HEK293 (cell line): Measurements from ENCODE around the gene ZNF646.
A peak's percentile ranks its signal among the peaks of the same experiment; 100 is the strongest.

ENCODE experiments used
- GLI4 ChIP-seq: fragments of 450-650 bp; formaldehyde crosslinking; IDR thresholded peaks from 2 replicates; pipeline ENCODE4 v1.5.1; 2016; ENCODE audit warnings: missing biosample characterization, missing genetic modification characterization
- IKZF3 ChIP-seq: fragments of 450-650 bp; IDR thresholded peaks from 2 replicates; pipeline ENCODE4 v1.5.0; 2018; ENCODE audit warnings: missing biosample characterization, mild to moderate bottlenecking, missing genetic modification characterization, moderate library complexity
- KLF8 ChIP-seq: fragments of 450-650 bp; formaldehyde crosslinking; IDR thresholded peaks from 2 replicates; pipeline ENCODE4 v1.5.1; 2016; ENCODE audit warnings: missing biosample characterization, missing genetic modification characterization
- SALL2 ChIP-seq: fragments of 450-650 bp; formaldehyde crosslinking; IDR thresholded peaks from 2 replicates; pipeline ENCODE4 v1.5.0; 2017; ENCODE audit warnings: missing biosample characterization, mild to moderate bottlenecking, missing genetic modification characterization, borderline replicate concordance
- SCRT1 ChIP-seq: fragments of 450-650 bp; formaldehyde crosslinking; IDR thresholded peaks from 2 replicates; pipeline ENCODE4 v1.5.1; 2016; ENCODE audit warnings: missing biosample characterization, missing genetic modification characterization, borderline replicate concordance
- SP3 ChIP-seq: fragments of 450-650 bp; formaldehyde crosslinking; IDR thresholded peaks from 2 replicates; pipeline ENCODE4 v1.5.1; 2016; ENCODE audit warnings: missing biosample characterization, missing genetic modification characterization
- SP7 ChIP-seq: fragments of 450-650 bp; formaldehyde crosslinking; IDR thresholded peaks from 2 replicates; pipeline ENCODE4 v1.5.1; 2016; ENCODE audit warnings: missing biosample characterization, missing genetic modification characterization
- TSHZ1 ChIP-seq: fragments of 450-650 bp; formaldehyde crosslinking; IDR thresholded peaks from 2 replicates; pipeline ENCODE4 v1.5.1; 2016; ENCODE audit warnings: missing biosample characterization, missing genetic modification characterization, borderline replicate concordance
- ZBTB10 ChIP-seq: fragments of 450-650 bp; formaldehyde crosslinking; IDR thresholded peaks from 2 replicates; pipeline ENCODE4 v1.5.1; 2016; ENCODE audit warnings: missing biosample characterization, missing genetic modification characterization
- ZBTB21 ChIP-seq: fragments of 450-650 bp; formaldehyde crosslinking; IDR thresholded peaks from 2 replicates; pipeline ENCODE4 v1.5.1; 2017; ENCODE audit warnings: missing biosample characterization, missing genetic modification characterization
- ZNF10 ChIP-seq: fragments of 450-650 bp; formaldehyde crosslinking; IDR thresholded peaks from 2 replicates; pipeline ENCODE4 v1.5.1; 2017; ENCODE audit warnings: missing biosample characterization, missing genetic modification characterization
- ZNF114 ChIP-seq: fragments of 450-650 bp; formaldehyde crosslinking; IDR thresholded peaks from 2 replicates; pipeline ENCODE4 v1.5.0; 2017; ENCODE audit warnings: missing biosample characterization, missing genetic modification characterization
- ZNF202 ChIP-seq: fragments of 450-650 bp; formaldehyde crosslinking; IDR thresholded peaks from 2 replicates; pipeline ENCODE4 v1.5.1; 2016; ENCODE audit warnings: missing biosample characterization, missing genetic modification characterization, borderline replicate concordance
- ZNF514 ChIP-seq: fragments of 450-650 bp; formaldehyde crosslinking; IDR thresholded peaks from 2 replicates; pipeline ENCODE4 v1.5.1; 2016; ENCODE audit warnings: missing biosample characterization, missing genetic modification characterization
- ZNF549 ChIP-seq: fragments of 450-650 bp; IDR thresholded peaks from 2 replicates; pipeline ENCODE4 v1.5.1; 2018; ENCODE audit warnings: missing biosample characterization, missing genetic modification characterization, mild to moderate bottlenecking, inconsistent platforms, moderate library complexity
- ZNF560 ChIP-seq: fragments of 450-650 bp; formaldehyde crosslinking; IDR thresholded peaks from 2 replicates; pipeline ENCODE4 v1.5.1; 2017; ENCODE audit warnings: missing biosample characterization, missing genetic modification characterization, borderline replicate concordance
- ZNF585B ChIP-seq: fragments of 450-650 bp; formaldehyde crosslinking; IDR thresholded peaks from 2 replicates; pipeline ENCODE4 v1.5.1; 2016; ENCODE audit warnings: missing biosample characterization, missing genetic modification characterization
- ZNF596 ChIP-seq: fragments of 450-650 bp; IDR thresholded peaks from 2 replicates; pipeline ENCODE4 v1.5.0; 2018; ENCODE audit warnings: missing biosample characterization, mild to moderate bottlenecking, missing genetic modification characterization, moderate library complexity
- ZNF658 ChIP-seq: fragments of 450-650 bp; formaldehyde crosslinking; IDR thresholded peaks from 2 replicates; pipeline ENCODE4; 2016; ENCODE audit warnings: missing biosample characterization, missing genetic modification characterization
- ZNF707 ChIP-seq: fragments of 450-650 bp; formaldehyde crosslinking; IDR thresholded peaks from 2 replicates; pipeline ENCODE4 v1.5.1; 2016; ENCODE audit warnings: missing biosample characterization, missing genetic modification characterization
- ZNF843 ChIP-seq: fragments of 450-650 bp; formaldehyde crosslinking; IDR thresholded peaks from 2 replicates; pipeline ENCODE4 v1.5.1; 2016; ENCODE audit warnings: missing biosample characterization, missing genetic modification characterization
- ZXDB ChIP-seq: fragments of 450-650 bp; formaldehyde crosslinking; IDR thresholded peaks from 2 replicates; pipeline ENCODE4 v1.5.1; 2016; ENCODE audit warnings: missing biosample characterization, missing genetic modification characterization
- TF ChIP-seq, protein P1 (sequence below): fragments of 450-650 bp; formaldehyde crosslinking; IDR thresholded peaks from 2 replicates; pipeline ENCODE4 v1.5.1; 2016; ENCODE audit warnings: missing biosample characterization, missing genetic modification characterization
- TF ChIP-seq, protein P2 (sequence below): fragments of 450-650 bp; formaldehyde crosslinking; IDR thresholded peaks from 2 replicates; pipeline ENCODE4 v1.5.1; 2016; ENCODE audit warnings: missing biosample characterization, missing genetic modification characterization

The ZNF646 gene

DNA sequence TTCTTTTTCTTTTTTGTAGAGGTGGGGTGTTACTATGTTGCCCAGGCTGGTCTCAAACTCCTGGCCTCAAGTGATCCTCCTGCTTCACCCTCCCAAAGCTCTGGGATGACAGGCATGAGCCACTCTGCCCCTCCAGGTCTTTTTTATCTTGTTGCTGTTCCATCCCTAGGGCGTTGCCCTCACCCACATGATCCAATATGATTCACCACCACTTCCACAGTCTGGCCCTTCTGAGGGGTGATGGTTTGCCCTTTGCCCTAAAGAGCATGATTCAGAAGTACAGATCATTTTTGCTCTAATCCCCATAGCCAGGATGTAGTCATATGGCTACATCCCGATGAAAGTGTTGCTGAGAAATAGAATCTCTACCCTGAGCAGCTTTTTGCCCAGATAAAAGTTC, 22.1 kb upstream of the ZNF646 start (continued):
- no peak for TF ChIP-seq TSHZ1 (tag by site-specific recombination)
- no peak for TF ChIP-seq ZNF560 (tag by site-specific recombination)
- TF ChIP-seq ZNF514 (tag by site-specific recombination), result no peak
- no peak for TF ChIP-seq ZNF585B
- no peak for TF ChIP-seq ZBTB21 (tag by site-specific recombination)
- peak; percentile 42 for TF ChIP-seq SP3 (tag by site-specific recombination)
- TF ChIP-seq ZBTB10 (tag by site-specific recombination), result no peak
- TF ChIP-seq, protein P1, sequence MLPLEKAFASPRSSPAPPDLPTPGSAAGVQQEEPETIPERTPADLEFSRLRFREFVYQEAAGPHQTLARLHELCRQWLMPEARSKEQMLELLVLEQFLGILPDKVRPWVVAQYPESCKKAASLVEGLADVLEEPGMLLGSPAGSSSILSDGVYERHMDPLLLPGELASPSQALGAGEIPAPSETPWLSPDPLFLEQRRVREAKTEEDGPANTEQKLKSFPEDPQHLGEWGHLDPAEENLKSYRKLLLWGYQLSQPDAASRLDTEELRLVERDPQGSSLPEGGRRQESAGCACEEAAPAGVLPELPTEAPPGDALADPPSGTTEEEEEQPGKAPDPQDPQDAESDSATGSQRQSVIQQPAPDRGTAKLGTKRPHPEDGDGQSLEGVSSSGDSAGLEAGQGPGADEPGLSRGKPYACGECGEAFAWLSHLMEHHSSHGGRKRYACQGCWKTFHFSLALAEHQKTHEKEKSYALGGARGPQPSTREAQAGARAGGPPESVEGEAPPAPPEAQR (tag by site-specific recombination), result no peak
- no peak for TF ChIP-seq ZNF202 (tag by site-specific recombination)
- no peak for TF ChIP-seq SALL2 (tag by site-specific recombination)
- no peak for TF ChIP-seq ZNF658 (tag by site-specific recombination)
- no peak for TF ChIP-seq ZNF707 (tag by site-specific recombination)
- no peak for TF ChIP-seq KLF8 (tag by site-specific recombination)
- TF ChIP-seq ZNF596 (tag by site-specific recombination), result no peak
- TF ChIP-seq ZNF549 (tag by site-specific recombination), result no peak
- no peak for TF ChIP-seq ZXDB (tag by site-specific recombination)
- TF ChIP-seq ZNF114 (tag by site-specific recombination), result no peak
- TF ChIP-seq SP7 (tag by site-specific recombination), result peak; percentile 48; the same call in 1 of the 2 replicates
- TF ChIP-seq, protein P2, sequence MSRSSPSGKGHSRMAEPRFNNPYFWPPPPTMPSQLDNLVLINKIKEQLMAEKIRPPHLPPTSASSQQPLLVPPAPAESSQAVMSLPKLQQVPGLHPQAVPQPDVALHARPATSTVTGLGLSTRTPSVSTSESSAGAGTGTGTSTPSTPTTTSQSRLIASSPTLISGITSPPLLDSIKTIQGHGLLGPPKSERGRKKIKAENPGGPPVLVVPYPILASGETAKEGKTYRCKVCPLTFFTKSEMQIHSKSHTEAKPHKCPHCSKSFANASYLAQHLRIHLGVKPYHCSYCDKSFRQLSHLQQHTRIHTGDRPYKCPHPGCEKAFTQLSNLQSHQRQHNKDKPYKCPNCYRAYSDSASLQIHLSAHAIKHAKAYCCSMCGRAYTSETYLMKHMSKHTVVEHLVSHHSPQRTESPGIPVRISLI, result no peak
- TF ChIP-seq SCRT1 (tag by site-specific recombination), result no peak
- TF ChIP-seq GLI4 (tag by site-specific recombination), result no peak
- TF ChIP-seq ZNF10 (tag by site-specific recombination), result no peak
- no peak for TF ChIP-seq IKZF3 (tag by site-specific recombination)
- no peak for TF ChIP-seq ZNF843 (tag by site-specific recombination)
